Stimulated activated effector memory CD8-positive, alpha-beta T cell treated with anti-CD3 and anti-CD28 coated beads, Interleukin-12 subunit alpha, Interleukin-12 subunit beta, amount 100 ng/mL, for 72 hours (primary cell): ENCODE results near the gene TTC9B.
"Not testable (repeated sequence)": the region's sequence is repeated elsewhere in the genome, so short reads cannot be mapped to it uniquely, and the experiment has no call there.

Experiments used
- ATAC-seq: fragments of 150-1000 bp; cut with Tn5 transposase; 2 replicates; pipeline ENCODE4 v1.10.0; 2021
- DNase-seq, 2 donors: peaks; one replicate each; pipeline ENCODE4 v3.0.0; 2021 to 2022; ENCODE audit warnings: low spot score in 2 of 2
- H3K27ac Mint-ChIP-seq: one replicate; pipeline ENCODE4 v1.8.0; 2022; ENCODE audit warnings: mild to moderate bottlenecking, mixed read lengths
- H3K36me3 Mint-ChIP-seq: one replicate; pipeline ENCODE4 v1.8.0; 2022; ENCODE audit warnings: mild to moderate bottlenecking, mixed read lengths
- H3K4me1 Mint-ChIP-seq: one replicate; pipeline ENCODE4 v1.8.0; 2022; ENCODE audit warnings: mixed read lengths
- H3K4me3 Mint-ChIP-seq: one replicate; pipeline ENCODE4 v1.8.0; 2022; ENCODE audit warnings: mild to moderate bottlenecking, mixed read lengths
- H3K9me3 Mint-ChIP-seq: one replicate; pipeline ENCODE4 v1.8.0; 2022; ENCODE audit warnings: mixed read lengths

TTC9B gene

GRCh38 chr19:40231057-40231456 lies 12.9 kb upstream of the TTC9B start:
- H3K27ac Mint-ChIP-seq = no peak overlapping the region
- ATAC-seq (no peak), DNase-seq (no peak)
- peaks cover 19% of the 10 kb centered on the region for H3K4me1 Mint-ChIP-seq
- no peak overlapping the region for H3K4me3 Mint-ChIP-seq
- peaks cover 28% of the 10 kb centered on the region for H3K36me3 Mint-ChIP-seq
- H3K9me3 Mint-ChIP-seq = no peaks in the 10 kb centered on the region

GRCh38 chr19:40229926-40230417 lies 11.8 kb upstream of the TTC9B start:
- Mint-ChIP-seq H3K4me3 (no peak overlapping the region), H3K36me3 (peaks cover 24% of the 10 kb centered on the region), H3K9me3 (no peaks in the 10 kb centered on the region), H3K4me1 (peaks cover 27% of the 10 kb centered on the region), H3K27ac (peak overlapping the region; percentile 26)
- ATAC-seq (no peak), DNase-seq (no peak)

GRCh38 chr19:40229484-40229883 lies 11.3 kb upstream of the TTC9B start:
- DNase-seq = no peak
- H3K4me3 Mint-ChIP-seq = no peak overlapping the region
- H3K4me1 Mint-ChIP-seq = peaks cover 27% of the 10 kb centered on the region
- H3K27ac Mint-ChIP-seq = peak overlapping the region; percentile 26
- H3K9me3 Mint-ChIP-seq = no peaks in the 10 kb centered on the region
- peaks cover 20% of the 10 kb centered on the region for H3K36me3 Mint-ChIP-seq
- peak; percentile 84 for ATAC-seq

GRCh38 chr19:40228863-40229262 lies 10.7 kb upstream of the TTC9B start:
- Mint-ChIP-seq H3K9me3 (no peaks in the 10 kb centered on the region), H3K36me3 (peaks cover 15% of the 10 kb centered on the region), H3K4me1 (peaks cover 27% of the 10 kb centered on the region), H3K27ac (no peak overlapping the region), H3K4me3 (no peak overlapping the region)
- DNase-seq (no peak), ATAC-seq (no peak)

GRCh38 chr19:40228346-40228745 lies 10.2 kb upstream of the TTC9B start:
- no peaks in the 10 kb centered on the region for H3K9me3 Mint-ChIP-seq
- no peak for DNase-seq
- ATAC-seq = no peak
- H3K36me3 Mint-ChIP-seq = peaks cover 15% of the 10 kb centered on the region
- no peak overlapping the region for H3K4me3 Mint-ChIP-seq
- H3K4me1 Mint-ChIP-seq = peaks cover 27% of the 10 kb centered on the region
- no peak overlapping the region for H3K27ac Mint-ChIP-seq

GRCh38 chr19:40225440-40226305 lies 7.5 kb upstream of the TTC9B start:
- ATAC-seq (no peak), DNase-seq (no peak)
- H3K4me3 Mint-ChIP-seq = peak overlapping the region; percentile 38

GRCh38 chr19:40224342-40225150 lies 6.4 kb upstream of the TTC9B start:
- Mint-ChIP-seq H3K36me3 (peaks cover 21% of the 10 kb centered on the region), H3K9me3 (peaks cover 4% of the 10 kb centered on the region), H3K4me1 (peaks cover 31% of the 10 kb centered on the region), H3K27ac (no peak overlapping the region), H3K4me3 (no peak overlapping the region)
- no peak for DNase-seq
- no peak for ATAC-seq

More at GRCh38 chr19:40225440-40226305, 7.5 kb upstream of the TTC9B start:
- Mint-ChIP-seq H3K4me1 (peaks cover 36% of the 10 kb centered on the region), H3K9me3 (peaks cover 4% of the 10 kb centered on the region), H3K36me3 (peaks cover 21% of the 10 kb centered on the region), H3K27ac (no peak overlapping the region)

- H3K4me1 Mint-ChIP-seq = peaks cover 25% of the 10 kb centered on the region
- peaks cover 21% of the 10 kb centered on the region for H3K36me3 Mint-ChIP-seq
- ATAC-seq = no peak
- no peak overlapping the region for H3K27ac Mint-ChIP-seq
- no peak overlapping the region for H3K4me3 Mint-ChIP-seq
- peaks cover 4% of the 10 kb centered on the region for H3K9me3 Mint-ChIP-seq
- DNase-seq = peak in 1 of 2 donors; percentile 54
Observed at GRCh38 chr19:40223135-40223822, 5.1 kb upstream of the TTC9B start.

- Mint-ChIP-seq H3K27ac (peak overlapping the region; percentile 64), H3K4me3 (no peak overlapping the region), H3K4me1 (peaks cover 25% of the 10 kb centered on the region), H3K36me3 (peaks cover 23% of the 10 kb centered on the region), H3K9me3 (peaks cover 4% of the 10 kb centered on the region)
- ATAC-seq = peak; percentile 85
- DNase-seq = peak; percentile 52 to 82
Observed at GRCh38 chr19:40221858-40222619, 3.9 kb upstream of the TTC9B start.

GRCh38 chr19:40220674-40221073 lies 2.5 kb upstream of the TTC9B start:
- Mint-ChIP-seq H3K36me3 (peaks cover 22% of the 10 kb centered on the region), H3K9me3 (peaks cover 4% of the 10 kb centered on the region), H3K27ac (no peak overlapping the region), H3K4me3 (no peak overlapping the region), H3K4me1 (peaks cover 23% of the 10 kb centered on the region)
- ATAC-seq (no peak), DNase-seq (no peak)

GRCh38 chr19:40219721-40220276 lies 1.6 kb upstream of the TTC9B start:
- H3K4me3 Mint-ChIP-seq = no peak overlapping the region
- peaks cover 18% of the 10 kb centered on the region for H3K4me1 Mint-ChIP-seq
- peaks cover 18% of the 10 kb centered on the region for H3K36me3 Mint-ChIP-seq
- ATAC-seq = peak; percentile 52
- H3K9me3 Mint-ChIP-seq = peaks cover 4% of the 10 kb centered on the region
- no peak for DNase-seq
- no peak overlapping the region for H3K27ac Mint-ChIP-seq

GRCh38 chr19:40219029-40219428 lies 845 bp upstream of the TTC9B start:
- H3K27ac Mint-ChIP-seq, DNase-seq, H3K9me3 Mint-ChIP-seq, H3K4me3 Mint-ChIP-seq, ATAC-seq: not testable (repeated sequence)
- Mint-ChIP-seq H3K36me3 (peaks cover 18% of the 10 kb centered on the region), H3K4me1 (peaks cover 18% of the 10 kb centered on the region)

GRCh38 chr19:40217027-40217810 lies 965 bp downstream of the TTC9B start:
- ATAC-seq = no peak
- H3K4me3 Mint-ChIP-seq = peak overlapping the region; percentile 0
- H3K36me3 Mint-ChIP-seq = peaks cover 18% of the 10 kb centered on the region
- peaks cover 4% of the 10 kb centered on the region for H3K9me3 Mint-ChIP-seq
- peaks cover 15% of the 10 kb centered on the region for H3K4me1 Mint-ChIP-seq
- peak in 1 of 2 donors; percentile 56 for DNase-seq
- H3K27ac Mint-ChIP-seq = no peak overlapping the region

GRCh38 chr19:40216777-40217026 lies 1.5 kb downstream of the TTC9B start:
- H3K4me3 Mint-ChIP-seq = peak overlapping the region; percentile 0

More at GRCh38 chr19:40216777-40217026, 1.5 kb downstream of the TTC9B start:
- Mint-ChIP-seq H3K9me3 (no peaks in the 10 kb centered on the region), H3K4me1 (peaks cover 10% of the 10 kb centered on the region), H3K36me3 (peaks cover 13% of the 10 kb centered on the region), H3K27ac (no peak overlapping the region)
- peak; percentile 59 for ATAC-seq
- DNase-seq = no peak
